ENCODE data around the gene OXCT2.

OXCT2 gene

GRCh38 chr1:39754026-39754570, 17.1 kb downstream of the OXCT2 start:
- DNase-seq (ENCODE audit: low spot score): no peak
- TF ChIP-seq CTCF (IDR thresholded peaks at IDR 0.05; ENCODE audit: extremely low read depth, missing control alignments): no peak

- no peak for TF ChIP-seq CTCF (IDR thresholded peaks at IDR 0.05; ENCODE audit: extremely low read depth, missing control alignments)
- DNase-seq (ENCODE audit: low spot score): no peak
Measured at GRCh38 chr1:39753132-39754025, 17.8 kb downstream of the OXCT2 start.

GRCh38 chr1:39752703-39753102, 18.4 kb downstream of the OXCT2 start:
- no peak for TF ChIP-seq CTCF (IDR thresholded peaks at IDR 0.05; ENCODE audit: extremely low read depth, missing control alignments)

GRCh38 chr1:39751595-39751994, 19.6 kb downstream of the OXCT2 start:
- no peak for TF ChIP-seq CTCF (IDR thresholded peaks at IDR 0.05; ENCODE audit: extremely low read depth, missing control alignments)
- no peak for DNase-seq (ENCODE audit: low spot score)

More at GRCh38 chr1:39752703-39753102, 18.4 kb downstream of the OXCT2 start:
- DNase-seq (ENCODE audit: low spot score): no peak

GRCh38 chr1:39745016-39745670, 26.0 kb downstream of the OXCT2 start:
- DNase-seq (ENCODE audit: low spot score): no peak

GRCh38 chr1:39738622-39739366, 32.4 kb downstream of the OXCT2 start, which contains the start of gene PPIE:
PPIE (plus strand) TSS chr1:39738882; CDS start chr1:39738901, 19 bp downstream.
- peak; percentile 90 for DNase-seq (ENCODE audit: low spot score)
- TF ChIP-seq CTCF (IDR thresholded peaks at IDR 0.05; ENCODE audit: extremely low read depth, missing control alignments): no peak

More at GRCh38 chr1:39745016-39745670, 26.0 kb downstream of the OXCT2 start:
- TF ChIP-seq CTCF (IDR thresholded peaks at IDR 0.05; ENCODE audit: extremely low read depth, missing control alignments): no peak

All from GM20000 (cell line).